NCI-H1694 (cell line): ENCODE data around the gene MCM8.
"Not testable (repeated sequence)": the region's sequence is repeated elsewhere in the genome, so short reads cannot be mapped to it uniquely, and the experiment has no call there.

ENCODE experiments used
- DNase-seq: peaks from one replicate; lab custom pipeline; 2025; lab: John Stamatoyannopoulos, UW

The MCM8 gene

DNA sequence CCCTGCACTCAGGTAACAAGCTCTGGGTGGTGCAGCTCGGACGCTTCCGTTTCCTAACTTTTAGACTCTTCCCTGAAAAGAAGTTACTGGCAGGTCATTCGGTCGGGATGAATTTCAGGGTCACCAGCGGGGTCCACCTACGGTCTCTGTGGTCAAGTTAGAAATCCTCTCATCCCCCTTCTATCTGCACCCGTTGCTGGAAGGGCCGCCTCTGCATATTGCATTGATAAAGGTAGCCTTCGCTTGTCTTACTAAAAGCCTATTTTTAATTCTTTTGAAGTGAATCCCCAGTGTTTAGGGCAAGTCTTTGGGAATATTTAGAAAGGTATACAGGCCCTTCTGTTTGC, 56.1 kb downstream of the MCM8 start:
- no peak for DNase-seq

- no peak for DNase-seq
Measured at GRCh38 chr20:6007094-6007528, 56.7 kb downstream of the MCM8 start.

GRCh38 chr20:6007529-6008103, 57.2 kb downstream of the MCM8 start:
- no peak for DNase-seq

DNA sequence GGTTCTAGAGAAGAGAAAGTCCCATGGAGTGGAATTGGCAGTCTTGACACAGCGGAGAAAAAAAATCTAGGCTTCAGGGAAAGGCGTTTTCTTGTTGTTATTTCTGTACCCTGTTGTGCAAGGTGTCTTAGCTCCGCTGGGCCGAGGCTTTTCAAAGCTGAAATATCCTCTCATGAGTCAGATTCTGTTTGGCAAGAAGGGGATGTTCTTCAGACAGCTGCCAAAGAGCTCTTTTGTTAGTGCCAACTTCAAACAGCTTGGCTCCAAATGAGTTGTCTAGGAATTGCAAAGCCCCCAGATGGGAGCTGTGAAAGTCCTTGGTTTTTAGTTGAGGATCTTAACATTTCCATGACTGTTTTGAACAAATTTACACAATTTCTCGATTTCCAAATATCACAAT, 57.8 kb downstream of the MCM8 start:
- no peak for DNase-seq

- DNase-seq = no peak
Measured at GRCh38 chr20:6012179-6012578, 61.7 kb downstream of the MCM8 start.

DNA sequence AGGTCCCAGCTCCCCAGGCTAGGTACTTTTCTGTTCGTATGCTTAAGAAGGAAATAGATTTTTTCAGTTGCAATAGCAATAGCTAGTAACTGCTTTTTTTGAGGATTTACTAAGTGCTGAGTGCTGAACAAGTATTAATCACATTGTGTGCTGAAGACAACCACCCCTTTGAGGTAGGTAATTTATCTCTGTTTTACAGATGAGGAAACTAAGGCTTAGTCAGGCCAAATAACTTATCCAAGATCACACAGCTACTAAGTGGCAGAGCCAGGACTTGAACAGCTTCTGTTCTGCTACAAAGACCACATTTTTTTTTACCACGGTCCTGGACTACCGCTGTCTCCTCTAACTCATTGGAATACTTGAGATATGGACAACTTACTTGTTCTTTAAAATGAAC, 63.6 kb downstream of the MCM8 start:
- no peak for DNase-seq

DNA sequence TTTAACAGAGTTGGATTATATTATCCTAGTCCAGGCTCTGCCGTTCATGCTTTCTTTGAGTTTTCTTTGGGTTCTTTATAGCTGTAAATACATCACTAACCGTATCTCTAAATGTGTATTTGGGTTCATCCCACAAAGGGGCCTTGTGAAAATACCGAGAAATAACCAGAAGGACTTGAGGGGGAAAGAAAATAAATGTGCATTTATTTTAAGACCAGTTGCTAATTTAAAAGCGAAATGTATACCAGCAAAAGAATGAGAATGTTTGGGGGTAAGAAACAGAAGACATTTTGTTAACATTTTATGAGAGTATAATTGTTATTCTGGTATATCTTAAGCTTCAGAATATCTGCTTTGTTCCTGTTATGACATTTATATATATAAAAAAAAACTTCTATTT, 64.5 kb downstream of the MCM8 start:
- DNase-seq = no peak

GRCh38 chr20:6017467-6017866, 67.0 kb downstream of the MCM8 start:
- no peak for DNase-seq

GRCh38 chr20:6017880-6018279, 67.4 kb downstream of the MCM8 start:
- no peak for DNase-seq

DNA sequence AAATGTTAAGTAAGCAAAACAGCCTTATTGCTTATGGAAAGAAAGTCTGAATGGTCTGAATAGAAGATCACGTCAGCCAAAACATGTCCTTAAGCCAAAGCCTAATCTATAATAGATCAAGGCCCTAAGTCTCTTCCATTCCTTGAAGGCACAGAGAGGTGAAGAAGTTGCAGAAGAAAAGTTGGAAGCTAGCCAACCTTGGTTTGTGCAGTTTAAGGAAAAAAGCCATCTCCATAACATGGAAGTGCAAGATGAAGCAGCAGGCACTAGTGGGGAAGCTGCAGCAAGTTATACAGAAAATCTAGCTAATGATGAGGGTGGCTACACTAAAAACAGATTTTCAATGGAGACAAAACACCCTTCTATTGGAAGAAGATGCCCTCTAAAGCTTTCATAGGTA, 74.3 kb downstream of the MCM8 start:
- DNase-seq = no peak

GRCh38 chr20:6026051-6026450, 75.6 kb downstream of the MCM8 start:
- no peak for DNase-seq

DNA sequence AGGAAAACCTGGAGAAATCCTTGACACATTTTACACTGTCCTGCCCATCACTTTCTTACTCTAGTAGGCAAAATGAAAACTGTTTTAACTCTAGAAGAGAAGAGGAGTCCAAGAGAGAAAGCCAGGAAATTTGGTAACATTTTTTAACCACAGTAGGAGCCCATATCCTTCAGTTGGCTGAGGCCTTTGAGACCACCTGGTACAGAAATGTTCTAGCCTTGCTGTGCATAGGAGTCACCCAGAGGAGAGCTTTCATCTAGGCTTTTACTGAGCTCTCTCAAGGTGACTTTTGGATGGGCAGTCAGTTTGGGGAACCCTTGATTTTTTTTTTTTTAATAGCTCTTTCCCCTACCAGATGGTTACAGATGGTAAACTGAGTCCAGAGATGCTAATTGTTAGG, 78.4 kb downstream of the MCM8 start:
- no peak for DNase-seq

DNA sequence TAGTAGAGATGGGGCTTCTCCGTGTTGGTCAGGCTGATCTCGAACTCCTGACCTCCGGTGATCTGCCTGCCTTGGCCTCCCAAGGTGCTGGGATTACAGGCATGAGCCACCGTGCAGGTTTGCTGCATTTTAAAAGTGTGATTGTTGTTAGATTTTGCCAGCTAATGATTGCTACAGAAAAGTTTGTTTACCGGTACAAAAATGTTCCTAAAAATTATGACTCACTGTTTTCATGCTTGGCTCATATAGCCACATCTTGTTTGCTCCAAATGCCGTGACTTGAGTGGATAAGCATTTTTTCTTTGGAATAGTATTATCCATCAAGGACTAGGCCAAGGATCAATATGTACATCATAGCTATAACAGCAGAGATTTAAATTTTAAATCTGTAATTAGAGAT, 79.1 kb downstream of the MCM8 start:
- DNase-seq = no peak

DNA sequence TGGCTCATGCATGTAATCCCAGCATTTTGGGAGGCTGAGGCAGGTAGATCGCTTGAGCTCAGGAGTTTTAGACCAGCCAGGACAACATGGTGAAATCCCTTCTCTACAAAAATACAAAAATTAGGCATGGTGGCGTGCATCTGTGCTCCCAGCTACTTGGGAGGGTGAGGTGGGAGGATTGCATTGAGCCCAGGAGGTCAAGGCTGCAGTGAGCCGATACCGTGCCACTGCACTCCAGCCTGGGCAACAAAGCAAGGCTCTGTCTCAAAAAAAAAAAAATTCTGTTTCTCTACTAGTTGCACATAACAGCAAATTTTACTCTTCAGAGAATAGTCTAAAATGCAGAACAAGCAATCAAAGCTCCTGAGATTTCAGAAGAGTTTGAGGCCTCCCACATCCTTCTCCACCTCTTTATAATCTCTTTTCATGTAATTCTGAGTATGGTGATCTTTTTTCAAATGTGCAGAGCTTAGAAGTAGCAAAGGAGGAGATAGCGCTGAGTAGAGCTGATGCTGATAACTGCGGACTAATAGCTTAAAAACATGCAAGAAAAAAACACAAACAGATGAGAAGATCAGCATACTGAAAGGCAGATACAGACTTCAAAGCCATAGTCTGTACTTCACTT, 80.1 kb downstream of the MCM8 start:
- no peak for DNase-seq

- not testable (repeated sequence) for DNase-seq
Measured at GRCh38 chr20:6032907-6033306, 82.5 kb downstream of the MCM8 start.

DNA sequence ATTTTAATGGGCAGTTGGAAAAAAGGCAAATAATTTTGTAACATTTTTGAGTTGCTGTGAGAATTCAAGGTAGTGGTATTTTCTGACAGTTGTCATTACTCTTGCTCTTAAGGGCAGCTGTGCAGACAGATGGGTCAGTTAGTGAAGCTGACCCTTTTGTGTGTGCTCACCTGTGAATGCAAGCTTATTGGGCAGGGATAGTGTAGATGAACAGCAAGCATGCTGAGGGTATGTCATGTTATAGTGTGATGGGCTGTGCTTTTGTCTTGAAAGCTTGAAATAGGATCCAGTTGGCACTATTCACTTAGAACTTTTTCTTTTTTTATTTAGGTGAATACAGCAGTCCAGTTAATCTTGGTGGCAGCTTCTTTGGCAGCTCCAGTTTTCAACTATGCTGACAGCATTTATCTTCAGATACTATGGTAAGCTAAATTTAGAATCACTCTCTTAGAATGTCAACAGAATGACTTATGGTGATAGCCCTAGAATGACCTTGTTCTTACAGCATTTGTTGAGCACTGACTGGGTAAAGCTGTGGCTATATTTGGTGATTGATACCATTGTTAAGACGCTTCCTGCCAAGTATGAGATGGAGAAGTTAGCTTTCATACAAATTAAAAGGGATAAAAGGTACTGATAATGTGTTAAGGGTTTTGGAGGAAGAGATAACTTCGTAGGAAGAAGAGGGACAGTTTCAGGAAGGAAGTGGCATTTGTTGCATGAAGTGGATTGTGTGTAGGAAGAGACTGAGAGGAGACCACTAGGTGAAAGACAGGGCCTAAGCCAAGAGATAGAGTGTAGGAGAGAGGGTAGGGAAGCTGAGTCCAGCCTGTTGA, 83.9 kb downstream of the MCM8 start:
- no peak for DNase-seq

- DNase-seq = no peak
Measured at GRCh38 chr20:6036213-6036612, 85.8 kb downstream of the MCM8 start.

DNA sequence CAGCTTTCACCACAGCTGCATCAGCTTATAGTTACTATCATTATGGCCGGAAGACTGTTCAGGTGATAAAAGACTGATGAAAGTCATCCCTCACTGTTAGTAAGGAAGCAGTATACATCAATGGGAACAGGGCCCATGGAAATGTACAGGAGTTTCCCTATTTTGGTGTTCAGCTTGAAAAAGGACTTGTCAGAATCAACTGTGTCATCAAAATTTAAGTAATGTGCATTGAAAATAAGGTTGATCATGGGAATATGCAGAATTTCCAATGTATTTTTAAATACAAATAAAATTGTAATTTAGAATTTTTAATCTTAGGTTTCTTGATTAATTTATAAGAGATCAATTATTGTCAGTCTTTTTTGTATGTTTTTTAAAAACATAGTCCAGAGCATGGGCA, 86.6 kb downstream of the MCM8 start:
- no peak for DNase-seq

- no peak for DNase-seq
Measured at GRCh38 chr20:6038256-6038655, 87.8 kb downstream of the MCM8 start.

DNA sequence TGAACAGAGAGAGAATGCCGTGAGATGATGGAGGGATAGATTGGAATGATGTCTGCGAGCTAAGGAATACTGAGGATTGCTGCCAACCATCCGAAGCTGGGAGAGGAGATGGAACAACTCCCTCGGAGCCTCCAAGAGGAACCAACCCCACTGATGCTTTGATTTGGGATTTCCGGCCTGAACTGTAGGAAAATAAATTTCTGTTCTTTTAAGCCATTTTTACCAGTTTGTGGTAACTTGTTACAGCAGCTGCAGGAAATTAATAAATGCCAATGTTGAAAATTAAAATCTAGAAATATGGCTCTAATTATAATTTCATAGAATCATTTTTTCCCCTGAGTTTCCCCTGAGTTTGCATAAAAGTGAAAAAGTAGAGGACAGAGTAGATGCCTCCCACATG, 89.3 kb downstream of the MCM8 start:
- no peak for DNase-seq

- DNase-seq = no peak
Measured at GRCh38 chr20:6040540-6040939, 90.1 kb downstream of the MCM8 start.

- DNase-seq = no peak
Measured at GRCh38 chr20:6040958-6041807, 90.7 kb downstream of the MCM8 start.
